Measurements from ENCODE around the gene BICRA.
"Not testable (repeated sequence)": the region's sequence is repeated elsewhere in the genome, so short reads cannot be mapped to it uniquely, and the experiment has no call there.

Gene BICRA

GRCh38 chr19:47719047-47719859 is 110.3 kb downstream of the BICRA start:
- DNase-seq, result peak; percentile 95

GRCh38 chr19:47720669-47721422 is 111.9 kb downstream of the BICRA start:
- no peak for DNase-seq

GRCh38 chr19:47723581-47723940 is 114.6 kb downstream of the BICRA start:
- DNase-seq, result no peak

- no peak for DNase-seq
Observed at GRCh38 chr19:47725759-47726401, 116.9 kb downstream of the BICRA start.

- no peak for DNase-seq
Observed at GRCh38 chr19:47726467-47726866, 117.5 kb downstream of the BICRA start.

GRCh38 chr19:47728295-47728694 is 119.4 kb downstream of the BICRA start:
- not testable (repeated sequence) for DNase-seq

- DNase-seq, result no peak
Observed at GRCh38 chr19:47729468-47729798, 120.5 kb downstream of the BICRA start.

GRCh38 chr19:47729799-47730520 is 121.0 kb downstream of the BICRA start:
- DNase-seq, result no peak

GRCh38 chr19:47730521-47730889 is 121.6 kb downstream of the BICRA start:
- DNase-seq, result no peak

- DNase-seq, result no peak
Observed at GRCh38 chr19:47730910-47731309, 122.0 kb downstream of the BICRA start.

- no peak for DNase-seq
Observed at GRCh38 chr19:47735131-47735530, 126.2 kb downstream of the BICRA start.

- DNase-seq, result no peak
Observed at GRCh38 chr19:47740866-47741519, 132.1 kb downstream of the BICRA start.

GRCh38 chr19:47741544-47742140 is 132.7 kb downstream of the BICRA start:
- DNase-seq, result no peak

GRCh38 chr19:47742634-47743033 is 133.7 kb downstream of the BICRA start:
- no peak for DNase-seq

GRCh38 chr19:47745010-47745901 is 136.3 kb downstream of the BICRA start, which contains the start of gene NOP53:
TSS of gene NOP53 (plus strand) at chr19:47745546. CDS start at chr19:47745560, 14 bp downstream.
- peak; percentile 96 for DNase-seq

GRCh38 chr19:47746129-47746528 is 137.2 kb downstream of the BICRA start:
- not testable (repeated sequence) for DNase-seq

- DNase-seq, result no peak
Observed at GRCh38 chr19:47749326-47749725, 140.4 kb downstream of the BICRA start.

- DNase-seq, result no peak
Observed at GRCh38 chr19:47750752-47751151, 141.8 kb downstream of the BICRA start.

- DNase-seq, result no peak
Observed at GRCh38 chr19:47752440-47753211, 143.7 kb downstream of the BICRA start.

Measured in NCI-H1694 (cell line).